NCI-H1048 (cell line): Measurements from ENCODE around the gene ATG16L2.
"Not testable (repeated sequence)": the region's sequence is repeated elsewhere in the genome, so short reads cannot be mapped to it uniquely, and the experiment has no call there.

Experiments
- DNase-seq: peaks from one replicate; lab custom pipeline; 2025; lab: John Stamatoyannopoulos, UW

Gene ATG16L2

GRCh38 chr11:72826191-72826941 is 12.2 kb downstream of the ATG16L2 start:
- DNase-seq: no peak

GRCh38 chr11:72826942-72827480 is 12.8 kb downstream of the ATG16L2 start:
- DNase-seq: no peak

DNA sequence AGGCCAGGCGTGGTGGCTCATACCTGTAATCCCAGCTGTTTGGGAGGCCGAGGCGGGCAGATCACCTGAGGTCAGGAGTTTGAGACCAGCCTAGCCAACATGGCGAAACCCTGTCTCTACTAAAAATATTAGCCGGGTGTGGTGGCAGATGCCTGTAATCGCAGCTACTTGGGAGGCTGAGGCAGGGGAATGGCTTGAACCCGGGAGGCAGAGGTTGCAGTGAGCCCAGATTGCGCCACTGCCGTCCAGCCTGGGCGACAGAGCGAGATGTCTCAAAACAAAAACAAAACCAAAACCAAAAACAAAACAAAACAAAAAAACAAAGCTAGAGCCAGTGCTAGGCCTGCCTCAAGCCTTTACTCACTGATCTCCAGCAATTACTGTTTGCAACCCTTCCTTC is 13.4 kb downstream of the ATG16L2 start:
- not testable (repeated sequence) for DNase-seq

DNA sequence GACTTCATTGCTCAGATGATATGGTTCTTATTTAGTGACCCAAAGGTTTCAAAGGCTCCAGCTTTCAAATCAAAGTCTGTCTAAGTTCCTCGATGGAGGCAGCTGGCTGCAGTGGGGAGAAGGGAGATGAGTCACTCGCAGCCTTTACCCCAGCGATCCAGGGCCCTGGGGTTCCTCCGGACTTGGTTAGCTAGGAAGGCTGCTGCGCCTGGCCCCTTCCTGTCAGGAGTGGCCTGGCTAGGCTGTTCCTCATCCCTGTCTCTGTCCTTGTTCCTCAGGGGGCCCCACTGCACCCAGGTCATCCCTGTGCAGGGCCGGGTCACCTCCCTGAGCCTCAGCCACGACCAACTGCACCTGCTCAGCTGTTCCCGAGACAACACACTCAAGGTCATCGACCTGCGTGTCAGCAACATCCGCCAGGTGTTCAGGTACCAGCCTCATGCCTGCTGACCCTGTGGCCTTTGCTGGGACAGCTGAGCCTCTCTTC is 13.9 kb downstream of the ATG16L2 start:
- no peak for DNase-seq

DNA sequence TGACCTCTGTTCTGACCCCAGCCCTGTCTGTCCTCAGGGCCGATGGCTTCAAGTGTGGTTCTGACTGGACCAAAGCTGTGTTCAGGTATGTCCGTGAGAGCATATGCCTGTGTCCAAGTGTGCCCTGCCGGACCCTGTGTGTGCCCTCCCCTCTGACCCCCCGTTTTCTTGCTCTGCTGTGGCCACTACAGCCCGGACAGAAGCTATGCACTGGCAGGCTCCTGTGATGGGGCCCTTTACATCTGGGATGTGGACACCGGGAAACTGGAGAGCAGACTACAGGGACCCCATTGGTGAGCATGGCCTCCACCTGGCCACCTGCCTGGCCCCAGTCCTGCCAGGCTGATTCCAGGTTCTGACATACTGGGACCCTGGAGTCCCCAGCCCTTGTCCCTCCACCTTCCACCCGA is 14.5 kb downstream of the ATG16L2 start:
- DNase-seq: no peak

DNA sequence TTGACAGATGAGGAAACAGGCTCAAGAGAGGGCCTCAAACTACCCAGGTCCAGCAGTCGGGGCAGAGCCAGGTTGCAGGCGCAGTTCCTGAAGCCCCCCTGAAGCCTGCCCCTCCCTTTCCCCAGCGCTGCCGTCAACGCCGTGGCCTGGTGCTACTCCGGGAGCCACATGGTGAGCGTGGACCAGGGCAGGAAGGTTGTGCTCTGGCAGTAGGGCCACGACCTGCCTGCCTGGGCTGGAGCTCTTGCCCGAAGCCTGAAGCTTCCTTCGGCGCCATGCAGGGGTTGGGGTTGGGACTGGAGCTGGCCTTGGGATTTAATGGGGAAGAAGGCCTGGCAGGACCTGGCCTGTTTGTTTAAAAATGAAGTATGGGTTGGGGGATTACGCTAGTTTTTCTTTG is 15.0 kb downstream of the ATG16L2 start:
- no peak for DNase-seq

GRCh38 chr11:72829884-72830533 is 15.8 kb downstream of the ATG16L2 start:
- DNase-seq: no peak

DNA sequence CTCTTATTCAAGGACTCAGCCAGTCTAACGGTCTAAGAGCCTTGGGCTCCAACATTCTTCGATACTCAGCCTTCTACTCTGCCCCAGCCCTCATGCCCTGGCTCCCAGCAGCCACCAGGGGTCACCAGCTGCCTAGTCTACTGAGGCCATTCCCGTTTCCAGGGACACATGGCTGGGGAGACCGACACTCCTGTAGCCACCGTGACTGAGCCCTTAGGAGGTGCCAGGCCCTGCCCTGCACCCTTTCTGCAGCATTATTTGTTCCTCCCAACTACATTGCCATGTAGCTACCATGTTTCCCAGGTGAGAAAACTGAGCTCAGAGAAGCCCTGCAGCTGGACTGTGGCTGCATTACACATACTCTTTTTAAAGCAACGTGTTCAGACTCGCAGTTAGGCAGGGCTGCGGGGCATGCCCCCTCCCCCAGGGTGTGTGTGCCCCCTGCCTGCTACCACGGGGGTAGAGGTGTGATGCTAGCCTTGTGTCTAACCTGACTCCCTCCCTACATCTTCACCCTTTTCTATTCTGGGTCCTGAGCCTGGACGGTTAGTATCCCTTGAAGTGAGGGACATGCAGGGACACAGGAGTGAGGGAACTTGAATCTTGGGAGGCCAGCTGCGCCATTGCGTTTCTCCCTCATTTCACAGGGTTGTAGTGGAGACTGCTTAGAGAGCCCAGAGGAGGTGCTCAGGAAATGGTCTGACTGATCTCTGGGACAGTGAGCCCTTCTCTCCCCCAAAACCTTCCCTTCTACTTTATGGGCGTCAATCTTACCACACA is 17.5 kb downstream of the ATG16L2 start:
- peak; percentile 17 for DNase-seq

GRCh38 chr11:72832301-72833082 is 18.3 kb downstream of the ATG16L2 start:
- DNase-seq: no peak

GRCh38 chr11:72833083-72833733 is 19.0 kb downstream of the ATG16L2 start:
- no peak for DNase-seq

DNA sequence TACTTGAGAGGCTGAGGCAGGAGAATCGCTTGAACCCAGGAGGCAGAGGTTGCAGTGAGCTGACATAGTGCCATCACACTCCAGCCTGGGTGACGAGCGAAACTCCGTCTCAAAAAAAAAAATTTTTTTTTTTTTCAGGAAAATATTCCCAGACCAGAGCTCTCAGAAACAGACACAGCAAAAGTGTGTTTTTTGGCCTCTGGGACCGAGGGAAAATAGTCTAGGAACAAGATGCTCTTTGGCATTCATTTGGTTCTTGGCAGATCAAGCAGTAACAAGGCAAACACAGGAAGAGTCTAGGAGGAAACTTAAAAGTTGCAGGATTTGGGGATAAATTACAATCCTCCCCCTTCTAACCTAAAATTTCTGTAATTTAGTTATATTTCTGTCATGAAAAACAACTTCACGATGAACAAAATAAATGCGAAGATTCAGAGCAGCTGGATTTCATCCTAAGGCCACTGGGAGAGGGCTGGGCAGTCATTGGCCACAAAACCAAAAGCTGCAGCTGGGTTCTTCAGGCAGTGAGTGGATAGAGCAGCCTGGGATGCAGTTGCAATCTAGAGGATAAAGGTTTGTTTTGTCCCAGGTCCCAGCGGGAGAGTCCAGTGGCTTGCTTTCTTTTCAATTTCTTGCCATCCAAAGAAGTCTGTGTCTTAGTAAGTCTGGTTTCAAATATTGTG is 19.7 kb downstream of the ATG16L2 start:
- no peak for DNase-seq

DNA sequence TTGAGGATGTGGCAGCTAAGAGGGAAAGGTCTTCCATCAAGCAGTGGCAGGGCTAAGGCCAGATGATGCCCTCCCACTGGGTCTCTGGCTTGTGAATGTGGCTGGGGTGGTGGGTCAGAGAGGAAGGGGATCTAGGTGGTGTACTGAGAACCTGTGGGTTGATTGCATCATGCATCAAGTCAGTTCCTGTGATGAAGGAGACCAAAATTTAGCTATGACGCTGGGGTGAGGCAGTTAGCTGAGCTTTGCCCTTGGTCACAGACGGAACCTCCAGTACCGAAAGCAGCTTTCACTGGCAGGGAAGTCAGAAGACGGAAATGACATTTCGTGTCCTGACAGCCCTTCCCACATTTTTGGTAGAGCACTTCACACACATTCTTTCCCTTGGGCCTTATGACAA is 20.7 kb downstream of the ATG16L2 start:
- DNase-seq: no peak

- DNase-seq: no peak
Observed at GRCh38 chr11:72836111-72836510, 21.9 kb downstream of the ATG16L2 start.

DNA sequence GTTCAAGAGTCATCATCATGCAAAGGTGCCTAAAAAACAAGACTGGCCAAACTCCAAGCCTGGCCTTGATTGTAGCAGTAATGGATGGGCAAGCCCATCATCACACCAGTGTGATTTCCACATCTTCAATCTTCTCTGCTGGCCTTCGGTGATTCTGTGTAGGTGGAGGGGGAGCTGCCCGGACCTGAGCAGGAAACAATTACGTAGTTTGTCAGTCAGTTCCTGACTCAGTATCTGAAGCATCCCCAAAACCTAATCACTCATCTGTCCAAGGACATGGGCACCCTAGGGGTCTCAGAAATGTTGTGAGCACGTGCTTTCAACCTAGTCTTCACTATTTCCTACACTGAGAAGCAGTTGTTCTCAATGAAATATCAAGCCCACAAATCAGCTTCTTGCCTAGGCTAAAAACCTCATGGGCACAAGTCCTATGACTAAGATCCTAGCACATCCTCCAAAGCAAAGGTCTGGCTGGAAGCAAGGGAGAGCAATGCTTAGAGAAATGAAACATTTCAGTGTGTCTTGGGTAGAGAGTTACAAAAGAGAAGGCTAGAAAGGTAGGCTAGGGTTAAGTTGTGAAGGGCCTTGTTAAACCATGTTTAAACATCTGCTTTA is 24.6 kb downstream of the ATG16L2 start:
- DNase-seq: no peak

DNA sequence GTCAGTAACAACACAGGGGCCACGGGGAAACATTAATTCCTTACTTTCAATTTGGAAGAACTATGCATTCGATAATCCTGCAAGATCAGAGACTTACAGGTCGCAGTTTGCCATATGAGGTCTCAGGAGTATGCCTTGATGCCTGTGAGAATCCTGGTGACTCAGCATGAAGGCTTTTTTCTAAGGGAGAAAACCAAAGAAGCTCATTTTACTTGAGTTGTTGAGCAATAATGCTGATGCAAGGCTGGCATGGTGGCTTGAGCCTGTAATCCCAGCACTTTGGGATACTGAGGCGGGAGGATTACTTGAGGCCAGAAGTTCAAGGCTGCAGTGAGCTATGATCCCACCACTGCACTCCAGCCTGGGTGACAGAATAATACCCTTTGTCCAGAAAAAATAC is 26.6 kb downstream of the ATG16L2 start:
- no peak for DNase-seq

- no peak for DNase-seq
Observed at GRCh38 chr11:72841397-72841796, 27.2 kb downstream of the ATG16L2 start.

DNA sequence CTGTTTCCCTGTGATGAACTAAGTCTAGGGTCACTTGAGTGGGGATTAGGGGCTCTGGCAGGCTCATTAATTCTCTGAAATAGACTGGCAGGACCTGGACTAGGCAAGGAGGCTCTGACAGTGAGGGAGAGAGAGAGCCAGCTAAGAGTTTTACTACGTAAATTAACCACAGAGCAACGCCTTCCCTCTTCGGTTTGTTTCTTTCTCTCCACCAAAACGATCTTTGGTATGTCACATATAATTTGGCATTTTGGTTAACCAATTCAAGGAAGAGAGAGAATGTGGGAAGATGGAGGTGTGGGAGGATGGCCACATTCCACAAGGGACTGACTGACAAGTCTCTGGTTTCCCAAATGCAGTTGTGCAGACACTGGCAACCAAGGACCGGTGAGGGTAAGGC is 27.9 kb downstream of the ATG16L2 start:
- DNase-seq: no peak

- no peak for DNase-seq
Observed at GRCh38 chr11:72842653-72843330, 28.6 kb downstream of the ATG16L2 start.

DNA sequence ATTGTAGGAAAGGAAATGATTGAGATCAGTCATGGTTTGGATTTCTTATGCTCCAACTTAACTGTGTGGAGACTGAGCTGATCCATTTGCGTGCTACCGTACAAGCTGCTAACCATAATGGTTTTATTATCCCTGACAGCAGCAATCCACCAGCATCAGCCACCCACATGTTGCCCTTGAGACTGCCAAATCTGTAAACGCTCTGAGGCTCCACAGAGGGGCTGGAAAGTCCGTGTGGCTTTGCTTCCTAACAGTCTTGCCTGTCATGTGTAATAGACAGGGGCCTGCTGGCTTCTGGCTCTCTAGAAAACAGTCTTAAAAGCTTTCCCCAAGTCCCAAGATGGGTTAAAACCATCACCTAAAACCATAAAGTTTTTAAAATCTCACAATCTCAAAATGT is 30.1 kb downstream of the ATG16L2 start:
- no peak for DNase-seq
